DOHH2 (cell line): ENCODE results near the gene KIF16B.

Source experiments
- H3F3A ChIP-seq: fragments of 200-600 bp; sonication (generic), shearing (Covaris generic); 2 replicates; pipeline ENCODE4 v1.6.0; 2016; ENCODE audit warnings: antibody characterized with exemption, mild to moderate bottlenecking; ENCODE audit not compliant: control insufficient read depth, insufficient read depth
- H3K27ac ChIP-seq: fragments of 200-600 bp; sonication (generic); 2 replicates; pipeline ENCODE4 v1.5.1; 2014; ENCODE audit warnings: low read depth, mild to moderate bottlenecking, low read length, moderate library complexity
- H3K27me3 ChIP-seq: fragments of 200-600 bp; sonication (generic); 2 replicates; pipeline ENCODE4 v1.6.1; 2014; ENCODE audit warnings: mild to moderate bottlenecking, low read length, mixed read lengths; ENCODE audit not compliant: control insufficient read depth
- H3K36me3 ChIP-seq: fragments of 200-600 bp; sonication (generic); 2 replicates; pipeline ENCODE4 v1.6.1; 2014; ENCODE audit warnings: mild to moderate bottlenecking, low read length, moderate library complexity, mixed read lengths; ENCODE audit not compliant: control insufficient read depth
- H3K4me1 ChIP-seq: fragments of 200-600 bp; sonication (generic); 2 replicates; pipeline ENCODE4 v1.6.1; 2014; ENCODE audit warnings: mild to moderate bottlenecking, low read length, mixed read lengths; ENCODE audit not compliant: control insufficient read depth
- H3K4me2 ChIP-seq: fragments of 200-600 bp; sonication (generic); 2 replicates; pipeline ENCODE4 v1.6.0; 2014; ENCODE audit warnings: mild to moderate bottlenecking, low read length, moderate library complexity
- H3K4me3 ChIP-seq: fragments of 200-600 bp; sonication (generic); 2 replicates; pipeline ENCODE4 v1.5.1; 2014; ENCODE audit warnings: mild to moderate bottlenecking, low read length, mixed read lengths
- H3K79me2 ChIP-seq: fragments of 200-600 bp; sonication (generic); 2 replicates; pipeline ENCODE4 v1.6.1; 2014; ENCODE audit warnings: mild to moderate bottlenecking, low read length, mixed read lengths; ENCODE audit not compliant: control insufficient read depth
- H3K9me2 ChIP-seq: fragments of 200-600 bp; sonication (generic); replicated peaks from 2 replicates; pipeline ENCODE4 v1.6.1; 2014; ENCODE audit warnings: mild to moderate bottlenecking, low read length, mixed read lengths; ENCODE audit not compliant: control insufficient read depth
- H3K9me3 ChIP-seq: fragments of 200-600 bp; sonication (generic); 2 replicates; pipeline ENCODE4 v1.6.1; 2014; ENCODE audit warnings: antibody characterized with exemption, low read length, mixed read lengths; ENCODE audit not compliant: control insufficient read depth, insufficient read depth
- H4K20me1 ChIP-seq: fragments of 200-600 bp; sonication (generic); 2 replicates; pipeline ENCODE4 v1.6.0; 2014; ENCODE audit warnings: low read depth, mild to moderate bottlenecking, antibody characterized with exemption, low read length, moderate library complexity; ENCODE audit not compliant: control insufficient read depth, insufficient read depth
- CTCF ChIP-seq: fragments of 200-600 bp; sonication (generic); IDR thresholded peaks from one replicate; pipeline ENCODE4 v1.5.1; 2014; ENCODE audit warnings: antibody characterized with exemption, mild to moderate bottlenecking, low read depth, low read length; ENCODE audit not compliant: poor library complexity, severe bottlenecking
- EZH2phosphoT487 ChIP-seq: fragments of 200-600 bp; sonication (generic); IDR thresholded peaks from 2 replicates; pipeline ENCODE4 v1.6.1; 2017; ENCODE audit warnings: borderline replicate concordance, mild to moderate bottlenecking, antibody characterized with exemption, low read length, moderate library complexity, mixed read lengths

The KIF16B gene

GRCh38 chr20:16353417-16353781 lies 219.8 kb downstream of the KIF16B start:
- H3K79me2 ChIP-seq = no peaks in the 10 kb centered on the region
- H3K4me3 ChIP-seq = no peak overlapping the region
- no peaks in the 10 kb centered on the region for H3K4me1 ChIP-seq
- H3K36me3 ChIP-seq = no peaks in the 10 kb centered on the region
- H3K9me2 ChIP-seq = no peaks in the 10 kb centered on the region
- no peak overlapping the region for H3K27ac ChIP-seq
- H3F3A ChIP-seq = no peaks in the 10 kb centered on the region
- H3K27me3 ChIP-seq = no peaks in the 10 kb centered on the region
- no peaks in the 10 kb centered on the region for H3K9me3 ChIP-seq
- no peaks in the 10 kb centered on the region for H4K20me1 ChIP-seq
- TF ChIP-seq EZH2phosphoT487 (no peak), CTCF (no peak)
- no peak overlapping the region for H3K4me2 ChIP-seq

- Histone ChIP-seq H3K9me3 (no peaks in the 10 kb centered on the region), H3K4me3 (no peak overlapping the region)
Measured at GRCh38 chr20:16352751-16353416, 220.4 kb downstream of the KIF16B start.

GRCh38 chr20:16352321-16352720 lies 220.9 kb downstream of the KIF16B start:
- Histone ChIP-seq H3K4me2 (no peak overlapping the region), H3K4me1 (no peaks in the 10 kb centered on the region)

More at GRCh38 chr20:16352751-16353416, 220.4 kb downstream of the KIF16B start:
- TF ChIP-seq EZH2phosphoT487 = no peak
- TF ChIP-seq CTCF = no peak
- H3K9me2 ChIP-seq = no peaks in the 10 kb centered on the region
- no peak overlapping the region for H3K4me2 ChIP-seq
- H3K4me1 ChIP-seq = no peaks in the 10 kb centered on the region
- H3F3A ChIP-seq = no peaks in the 10 kb centered on the region
- no peaks in the 10 kb centered on the region for H4K20me1 ChIP-seq
- no peaks in the 10 kb centered on the region for H3K79me2 ChIP-seq
- H3K36me3 ChIP-seq = no peaks in the 10 kb centered on the region
- H3K27me3 ChIP-seq = no peaks in the 10 kb centered on the region
- no peak overlapping the region for H3K27ac ChIP-seq

More at GRCh38 chr20:16352321-16352720, 220.9 kb downstream of the KIF16B start:
- H4K20me1 ChIP-seq = no peaks in the 10 kb centered on the region
- H3K27ac ChIP-seq = no peak overlapping the region
- no peaks in the 10 kb centered on the region for H3F3A ChIP-seq
- H3K27me3 ChIP-seq = no peaks in the 10 kb centered on the region
- TF ChIP-seq EZH2phosphoT487 (no peak), CTCF (no peak)
- H3K4me3 ChIP-seq = no peak overlapping the region
- no peaks in the 10 kb centered on the region for H3K79me2 ChIP-seq
- H3K9me3 ChIP-seq = no peaks in the 10 kb centered on the region
- H3K9me2 ChIP-seq = no peaks in the 10 kb centered on the region
- H3K36me3 ChIP-seq = no peaks in the 10 kb centered on the region
